HG02884 (cell line): ENCODE measurements around the gene FEM1C.
A peak's percentile ranks its signal among the peaks of the same experiment; 100 is the strongest.

Source experiments
- ATAC-seq: cut with Tn5 transposase; IDR thresholded peaks from one replicate; pipeline ENCODE4 v1.9.1; 2021; ENCODE audit warnings: mild to moderate bottlenecking, moderate library complexity; ENCODE audit not compliant: unreplicated experiment

Gene FEM1C

GRCh38 chr5:115544436-115545350 lies at the start of gene FEM1C:
TSS of gene FEM1C (minus strand) at chr5:115544775. CDS start at chr5:115543493, 1,282 bp downstream.
- peak; percentile 96 for ATAC-seq

GRCh38 chr5:115589043-115589442 lies 44.5 kb upstream of the FEM1C start:
- ATAC-seq: no peak

- no peak for ATAC-seq
Observed at GRCh38 chr5:115588640-115589039, 44.1 kb upstream of the FEM1C start.

- ATAC-seq: no peak
Observed at GRCh38 chr5:115586525-115587146, 42.1 kb upstream of the FEM1C start.

GRCh38 chr5:115585265-115585664 lies 40.7 kb upstream of the FEM1C start:
- ATAC-seq: no peak

GRCh38 chr5:115584501-115584900 lies 39.9 kb upstream of the FEM1C start:
- no peak for ATAC-seq

- no peak for ATAC-seq
Observed at GRCh38 chr5:115583474-115583873, 38.9 kb upstream of the FEM1C start.

- ATAC-seq: no peak
Observed at GRCh38 chr5:115580941-115581340, 36.4 kb upstream of the FEM1C start.

- ATAC-seq: peak; percentile 56
Observed at GRCh38 chr5:115579747-115580173, 35.2 kb upstream of the FEM1C start.

- no peak for ATAC-seq
Observed at GRCh38 chr5:115579216-115579615, 34.6 kb upstream of the FEM1C start.

GRCh38 chr5:115578657-115579056 lies 34.1 kb upstream of the FEM1C start:
- peak; percentile 40 for ATAC-seq

GRCh38 chr5:115577741-115578140 lies 33.2 kb upstream of the FEM1C start:
- no peak for ATAC-seq

- ATAC-seq: no peak
Observed at GRCh38 chr5:115577329-115577728, 32.8 kb upstream of the FEM1C start.

- ATAC-seq: no peak
Observed at GRCh38 chr5:115575167-115576070, 30.8 kb upstream of the FEM1C start.

- no peak for ATAC-seq
Observed at GRCh38 chr5:115573133-115573532, 28.6 kb upstream of the FEM1C start.

- no peak for ATAC-seq
Observed at GRCh38 chr5:115571441-115571878, 26.9 kb upstream of the FEM1C start.

GRCh38 chr5:115568668-115569067 lies 24.1 kb upstream of the FEM1C start:
- ATAC-seq: no peak

- ATAC-seq: no peak
Observed at GRCh38 chr5:115565233-115565632, 20.7 kb upstream of the FEM1C start.

- ATAC-seq: no peak
Observed at GRCh38 chr5:115561176-115561575, 16.6 kb upstream of the FEM1C start.

GRCh38 chr5:115559524-115559923 lies 14.9 kb upstream of the FEM1C start:
- ATAC-seq: no peak

GRCh38 chr5:115558388-115558956 lies 13.9 kb upstream of the FEM1C start:
- no peak for ATAC-seq
